Stomach smooth muscle (tissue), 2 donors: ENCODE measurements around the gene AKT1.

Source experiments
- H3K27ac ChIP-seq: one replicate; pipeline ENCODE4 v1.7.0; 2013; ENCODE audit warnings: mild to moderate bottlenecking, low read length, inconsistent platforms
- H3K27me3 ChIP-seq, 2 donors: one replicate each; pipeline ENCODE4 v1.7.0; 2013; ENCODE audit warnings: low read length in 2 of 2; ENCODE audit not compliant: insufficient read depth in 2 of 2, control insufficient read depth in 1 of 2
- H3K36me3 ChIP-seq, 2 donors: one replicate each; pipeline ENCODE4 v1.7.0; 2013; ENCODE audit warnings: low read length in 2 of 2; ENCODE audit not compliant: control insufficient read depth in 2 of 2, insufficient read depth in 2 of 2
- H3K4me1 ChIP-seq: one replicate; pipeline ENCODE4 v1.7.0; 2013; ENCODE audit warnings: low read length; ENCODE audit not compliant: control insufficient read depth, insufficient read depth
- H3K4me3 ChIP-seq, 2 donors: one replicate each; pipeline ENCODE4 v1.7.0; 2013; ENCODE audit warnings: low read length in 2 of 2
- H3K9ac ChIP-seq, 2 donors: one replicate each; pipeline ENCODE4 v1.7.0; 2013; ENCODE audit warnings: low read length in 2 of 2, mild to moderate bottlenecking in 1 of 2
- H3K9me3 ChIP-seq, 2 donors: one replicate each; pipeline ENCODE4 v1.7.0; 2013; ENCODE audit warnings: low read length in 2 of 2; ENCODE audit not compliant: control insufficient read depth in 2 of 2
- donor health status: healthy.
- donor health status: Pancreatic carcinoma.

AKT1 gene

DNA sequence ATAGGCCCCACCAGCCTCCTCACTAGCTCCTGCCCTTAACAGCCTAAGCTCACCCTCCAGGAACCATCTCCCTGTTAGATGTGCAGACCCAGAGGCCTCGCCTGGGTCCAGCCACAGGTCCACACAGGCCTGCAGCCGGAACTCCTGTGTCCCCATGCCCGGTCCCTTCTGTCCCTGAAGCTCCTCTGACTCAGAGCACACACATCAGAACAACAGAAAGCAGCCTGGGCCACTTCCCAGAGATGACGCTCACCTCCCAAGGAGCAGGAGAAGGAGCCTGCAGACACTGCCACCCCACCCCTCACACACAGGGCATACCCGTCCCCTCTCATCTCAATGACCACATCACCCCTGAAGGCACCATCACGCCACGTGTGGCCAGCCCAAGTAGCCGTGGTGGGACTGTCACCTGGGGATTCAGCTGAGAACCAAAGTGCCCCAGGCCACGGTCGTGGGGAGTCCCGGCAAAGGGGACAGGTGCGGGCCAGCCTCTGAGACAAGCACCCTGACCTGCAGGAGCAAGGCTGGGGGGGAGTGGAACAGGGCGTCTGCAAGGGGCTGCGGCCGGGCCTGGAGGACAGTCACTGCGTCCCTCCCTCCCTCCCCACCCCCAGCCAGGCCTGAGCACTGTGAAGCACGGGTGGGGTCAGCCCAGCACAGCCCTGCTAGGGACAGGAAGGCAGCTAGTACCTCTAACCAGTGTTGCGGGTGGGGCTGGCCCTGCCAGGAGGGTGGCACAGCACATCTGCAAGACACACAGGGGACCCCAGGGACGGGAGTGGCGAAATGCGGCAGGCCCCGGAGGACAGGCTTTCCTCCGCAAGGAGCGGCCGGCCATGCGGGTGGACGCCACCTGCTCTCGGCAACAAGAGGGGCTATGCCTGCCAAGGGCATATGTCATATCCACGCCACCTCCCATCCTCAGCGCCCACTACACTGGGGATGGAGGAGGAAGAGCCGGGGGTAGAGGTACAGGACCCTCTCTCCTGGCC lies 5.5 kb downstream of the AKT1 start:
- Histone ChIP-seq H3K9me3 (no peaks in the 10 kb centered on the region), H3K36me3 (peaks cover 3 to 14% of the 10 kb centered on the region in 2 donors), H3K27me3 (no peaks in the 10 kb centered on the region), H3K4me1 (peaks cover 68% of the 10 kb centered on the region), H3K4me3 (no peak overlapping the region), H3K9ac (no peak overlapping the region), H3K27ac (no peak overlapping the region)

DNA sequence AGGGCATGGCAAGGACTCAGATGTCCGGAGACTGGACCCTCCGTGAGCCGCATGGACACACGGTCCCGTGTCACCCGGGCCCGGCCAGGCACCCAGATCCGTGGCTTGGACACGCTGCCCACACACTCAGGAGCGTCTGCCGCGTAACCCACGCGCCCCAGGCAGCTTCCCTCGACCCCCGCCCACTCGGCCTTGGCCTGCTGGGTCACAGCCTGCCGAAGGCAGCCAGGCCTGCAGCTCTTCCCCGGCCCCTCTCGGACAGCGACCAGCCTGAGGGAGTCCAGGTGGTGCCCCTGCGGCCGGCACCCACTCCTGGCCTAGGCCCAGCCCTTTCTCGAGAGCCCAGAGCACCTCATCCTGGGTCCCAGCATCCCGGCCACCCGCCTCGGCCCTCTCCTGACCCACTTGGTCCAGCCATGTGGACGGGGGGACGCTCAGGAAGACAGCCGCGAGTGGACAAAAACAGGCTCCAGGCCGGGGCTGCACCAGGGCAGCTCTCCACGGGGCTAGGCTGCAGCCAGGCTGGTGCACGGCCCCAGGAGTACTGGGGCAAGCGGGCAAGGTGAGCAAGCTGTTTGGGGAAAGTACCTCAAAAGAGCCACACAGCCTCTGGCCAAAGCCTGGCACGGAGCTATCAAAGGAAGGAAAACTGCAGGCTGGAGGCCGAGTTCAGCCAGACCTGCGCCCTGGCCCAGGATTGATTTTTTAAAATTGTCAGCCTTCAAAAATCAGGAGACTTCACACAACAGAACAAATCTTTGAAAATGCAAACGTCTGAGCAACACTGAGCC lies 6.5 kb downstream of the AKT1 start:
- Histone ChIP-seq H3K9me3 (no peaks in the 10 kb centered on the region), H3K4me3 (no peak overlapping the region), H3K9ac (no peak overlapping the region), H3K27me3 (no peaks in the 10 kb centered on the region), H3K27ac (no peak overlapping the region), H3K4me1 (peaks cover 71% of the 10 kb centered on the region), H3K36me3 (peaks cover 3 to 14% of the 10 kb centered on the region in 2 donors)

GRCh38 chr14:104788161-104788818 lies 7.3 kb downstream of the AKT1 start:
- Histone ChIP-seq H3K27me3 (no peaks in the 10 kb centered on the region), H3K4me1 (peaks cover 65% of the 10 kb centered on the region), H3K27ac (no peak overlapping the region), H3K9me3 (no peaks in the 10 kb centered on the region), H3K4me3 (no peak overlapping the region), H3K9ac (no peak overlapping the region), H3K36me3 (peaks cover 3 to 14% of the 10 kb centered on the region in 2 donors)

DNA sequence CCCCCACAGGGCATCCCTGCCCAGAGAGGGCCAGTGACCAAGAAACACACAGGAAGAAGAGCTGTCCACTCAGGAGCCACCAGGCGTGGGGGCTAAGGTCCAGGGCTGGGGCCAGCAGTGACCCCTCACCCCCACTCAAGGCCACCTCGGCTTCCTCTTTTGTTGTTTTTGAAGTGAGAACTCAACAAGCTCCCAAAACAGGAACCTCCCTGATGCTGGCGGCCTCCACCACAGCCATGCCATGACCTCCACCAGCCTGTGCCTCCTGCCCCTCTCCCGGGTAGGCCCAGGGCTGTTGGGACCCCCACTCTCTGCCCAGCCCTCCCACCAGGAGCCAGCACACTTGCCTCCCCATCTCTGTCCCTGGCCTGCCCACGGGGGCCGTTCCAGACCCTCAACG lies 7.8 kb downstream of the AKT1 start:
- Histone ChIP-seq H3K9me3 (no peaks in the 10 kb centered on the region), H3K27ac (no peak overlapping the region), H3K4me3 (no peak overlapping the region), H3K9ac (no peak overlapping the region), H3K4me1 (peaks cover 59% of the 10 kb centered on the region), H3K36me3 (peaks cover 3 to 14% of the 10 kb centered on the region in 2 donors), H3K27me3 (no peaks in the 10 kb centered on the region)

GRCh38 chr14:104786726-104787675 lies 8.5 kb downstream of the AKT1 start:
- H3K9me3 ChIP-seq, result no peaks in the 10 kb centered on the region
- H3K4me1 ChIP-seq, result peaks cover 52% of the 10 kb centered on the region
- H3K9ac ChIP-seq, result no peak overlapping the region
- peaks cover 3 to 14% of the 10 kb centered on the region in 2 donors for H3K36me3 ChIP-seq
- no peaks in the 10 kb centered on the region for H3K27me3 ChIP-seq
- no peak overlapping the region for H3K27ac ChIP-seq
- no peak overlapping the region for H3K4me3 ChIP-seq

- peaks cover 49% of the 10 kb centered on the region for H3K4me1 ChIP-seq
- H3K9ac ChIP-seq, result no peak overlapping the region
- peaks cover 3 to 10% of the 10 kb centered on the region in 2 donors for H3K36me3 ChIP-seq
- H3K4me3 ChIP-seq, result no peak overlapping the region
- H3K9me3 ChIP-seq, result no peaks in the 10 kb centered on the region
- no peak overlapping the region for H3K27ac ChIP-seq
- no peaks in the 10 kb centered on the region for H3K27me3 ChIP-seq
These were observed 9.4 kb downstream of the AKT1 start for GRCh38 chr14:104786091-104786586.

- H3K4me1 ChIP-seq, result peaks cover 49% of the 10 kb centered on the region
These were observed 9.9 kb downstream of the AKT1 start for GRCh38 chr14:104785708-104786080.

GRCh38 chr14:104784846-104785707 lies 10.5 kb downstream of the AKT1 start:
- peak overlapping the region in 1 of 2 donors; percentile 40 for H3K4me3 ChIP-seq
- peak overlapping the region; percentile 31 for H3K27ac ChIP-seq
- H3K27me3 ChIP-seq, result no peaks in the 10 kb centered on the region
- H3K9me3 ChIP-seq, result no peaks in the 10 kb centered on the region
- H3K36me3 ChIP-seq, result peaks cover 0 to 7% of the 10 kb centered on the region in 2 donors
- peaks cover 49% of the 10 kb centered on the region for H3K4me1 ChIP-seq
- peak overlapping the region in 1 of 2 donors; percentile 13 for H3K9ac ChIP-seq

More at GRCh38 chr14:104785708-104786080, 9.9 kb downstream of the AKT1 start:
- Histone ChIP-seq H3K36me3 (peaks cover 3 to 7% of the 10 kb centered on the region in 2 donors), H3K4me3 (no peak overlapping the region), H3K27ac (no peak overlapping the region), H3K27me3 (no peaks in the 10 kb centered on the region), H3K9me3 (no peaks in the 10 kb centered on the region), H3K9ac (no peak overlapping the region)

- H3K9ac ChIP-seq, result no peak overlapping the region
- H3K27me3 ChIP-seq, result no peaks in the 10 kb centered on the region
- no peak overlapping the region for H3K27ac ChIP-seq
- no peaks in the 10 kb centered on the region for H3K9me3 ChIP-seq
- H3K4me3 ChIP-seq, result no peak overlapping the region
- peaks cover 49% of the 10 kb centered on the region for H3K4me1 ChIP-seq
- H3K36me3 ChIP-seq, result peaks cover 0 to 3% of the 10 kb centered on the region in 2 donors
These were observed 11.4 kb downstream of the AKT1 start for GRCh38 chr14:104784218-104784568.
